WTC11 (cell line): ENCODE measurements around the gene EYA2. TPM values are rescaled to one million over a fixed set of nuclear protein-coding genes. Genes with fewer than 3 reads are reported as not detected.
"Not testable (repeated sequence)": the region's sequence is repeated elsewhere in the genome, so short reads cannot be mapped to it uniquely, and the experiment has no call there.

ENCODE experiments used
- ATAC-seq: fragments of 200-7000 bp; cut with Tn5 transposase; 2 replicates; pipeline ENCODE4 v1.10.0; 2021; ENCODE audit warnings: mild to moderate bottlenecking, moderate library complexity
- CTCF ChIA-PET: fragments of 300-600 bp; sonication (Branson Sonifier 250); formaldehyde crosslinking; loops from one replicate; lab custom pipeline; 2021; ENCODE audit warnings: antibody characterized with exemption; lab: Charles Lee
- POLR2A ChIA-PET: fragments of 350-600 bp; sonication (Branson Sonifier 250); formaldehyde crosslinking; loops from one replicate; lab custom pipeline; 2021; ENCODE audit warnings: antibody characterized with exemption; lab: Charles Lee
- DNase-seq: peaks from one replicate; pipeline ENCODE4 v3.0.0; 2021; ENCODE audit warnings: low spot score
- H3K27ac Mint-ChIP-seq: 2 replicates; pipeline ENCODE4 v1.8.0; 2021; ENCODE audit warnings: mixed read lengths
- H3K27me3 Mint-ChIP-seq: 2 replicates; pipeline ENCODE4 v1.8.0; 2021; ENCODE audit warnings: low read depth, mild to moderate bottlenecking, moderate library complexity, mixed read lengths
- H3K36me3 Mint-ChIP-seq: 2 replicates; pipeline ENCODE4 v1.8.0; 2021; ENCODE audit warnings: mixed read lengths
- H3K4me1 Mint-ChIP-seq: 2 replicates; pipeline ENCODE4 v1.8.0; 2022; ENCODE audit warnings: mixed read lengths
- H3K4me3 Mint-ChIP-seq: 2 replicates; pipeline ENCODE4 v1.8.0; 2021; ENCODE audit warnings: mild to moderate bottlenecking, moderate library complexity, mixed read lengths
- H3K9me3 Mint-ChIP-seq: 2 replicates; pipeline ENCODE4 v1.8.0; 2021; ENCODE audit warnings: mixed read lengths
- ESRRA ChIP-seq: sonication (generic); formaldehyde crosslinking; IDR thresholded peaks from 2 replicates; pipeline ENCODE4 v1.8.1; 2022; ENCODE audit warnings: mild to moderate bottlenecking, missing genetic modification reagents, borderline replicate concordance
- IRF2 ChIP-seq: sonication (generic); formaldehyde crosslinking; IDR thresholded peaks from 2 replicates; pipeline ENCODE4 v1.8.0; 2022; ENCODE audit warnings: low read depth, missing genetic modification reagents, borderline replicate concordance
- NR3C1 ChIP-seq: sonication (generic); formaldehyde crosslinking; conservative IDR thresholded peaks from 2 replicates; pipeline ENCODE4 v1.8.1; 2023; ENCODE audit warnings: low read depth, mild to moderate bottlenecking, missing genetic modification reagents
- RELA ChIP-seq: sonication (generic); formaldehyde crosslinking; IDR thresholded peaks from 2 replicates; pipeline ENCODE4 v1.8.1; 2022; ENCODE audit warnings: missing genetic modification reagents, mild to moderate bottlenecking, borderline replicate concordance
- SOX15 ChIP-seq: fragments of 250-450 bp; sonication (Bioruptor Pico); IDR thresholded peaks from 2 replicates; pipeline ENCODE4 v1.9.0; 2021; ENCODE audit warnings: mild to moderate bottlenecking
- TP53 ChIP-seq: sonication (generic); formaldehyde crosslinking; IDR thresholded peaks from 2 replicates; pipeline ENCODE4 v1.8.1; 2023; ENCODE audit warnings: mild to moderate bottlenecking, missing genetic modification reagents
- ZBTB21 ChIP-seq: sonication (generic); formaldehyde crosslinking; IDR thresholded peaks from 2 replicates; pipeline ENCODE4 v1.8.1; 2023; ENCODE audit warnings: mild to moderate bottlenecking, missing genetic modification reagents, borderline replicate concordance
- ZNF423 ChIP-seq: fragments of 250-450 bp; sonication (Bioruptor Pico); IDR thresholded peaks from 2 replicates; pipeline ENCODE4 v2.1.2; 2022; ENCODE audit warnings: mild to moderate bottlenecking, moderate library complexity
- ZNF671 ChIP-seq: fragments of 250-450 bp; sonication (Bioruptor Pico); IDR thresholded peaks from 2 replicates; pipeline ENCODE4 v1.8.0; 2021; ENCODE audit warnings: mild to moderate bottlenecking
- total RNA-seq: library from RNA; stranded (reverse); gene quantifications from 3 replicates; pipeline ENCODE4 v1.2.3, GENCODE V29; 2021
- TF ChIP-seq, protein P1 (sequence below): sonication (generic); formaldehyde crosslinking; IDR thresholded peaks from 2 replicates; pipeline ENCODE4 v1.8.0; 2023; ENCODE audit warnings: mild to moderate bottlenecking, missing genetic modification reagents
- TF ChIP-seq, protein P2 (sequence below): sonication (generic); formaldehyde crosslinking; IDR thresholded peaks from 2 replicates; pipeline ENCODE4 v1.8.1; 2023; ENCODE audit warnings: mild to moderate bottlenecking, missing genetic modification reagents, moderate library complexity
- TF ChIP-seq, protein P3 (sequence below): fragments of 250-450 bp; sonication (Bioruptor Pico); IDR thresholded peaks from 2 replicates; pipeline ENCODE4 v1.9.0; 2021; ENCODE audit warnings: mild to moderate bottlenecking, borderline replicate concordance
- TF ChIP-seq, protein P4 (sequence below): sonication (generic); formaldehyde crosslinking; IDR thresholded peaks from 2 replicates; pipeline ENCODE4 v1.8.1; 2023; ENCODE audit warnings: mild to moderate bottlenecking, missing genetic modification reagents
- TF ChIP-seq, protein P5 (sequence below): sonication (generic); formaldehyde crosslinking; IDR thresholded peaks from 2 replicates; pipeline ENCODE4 v1.8.1; 2023; ENCODE audit warnings: mild to moderate bottlenecking, moderate library complexity, missing genetic modification reagents

Gene EYA2
- total RNA-seq, 1 experiment from 2014 or later: 1.5 TPM

- TF ChIP-seq ZNF671 (CRISPR knock-in tag): no peak
- no peak for TF ChIP-seq TP53
- TF ChIP-seq SOX15: no peak
- TF ChIP-seq ESRRA: no peak
- TF ChIP-seq, protein P1, sequence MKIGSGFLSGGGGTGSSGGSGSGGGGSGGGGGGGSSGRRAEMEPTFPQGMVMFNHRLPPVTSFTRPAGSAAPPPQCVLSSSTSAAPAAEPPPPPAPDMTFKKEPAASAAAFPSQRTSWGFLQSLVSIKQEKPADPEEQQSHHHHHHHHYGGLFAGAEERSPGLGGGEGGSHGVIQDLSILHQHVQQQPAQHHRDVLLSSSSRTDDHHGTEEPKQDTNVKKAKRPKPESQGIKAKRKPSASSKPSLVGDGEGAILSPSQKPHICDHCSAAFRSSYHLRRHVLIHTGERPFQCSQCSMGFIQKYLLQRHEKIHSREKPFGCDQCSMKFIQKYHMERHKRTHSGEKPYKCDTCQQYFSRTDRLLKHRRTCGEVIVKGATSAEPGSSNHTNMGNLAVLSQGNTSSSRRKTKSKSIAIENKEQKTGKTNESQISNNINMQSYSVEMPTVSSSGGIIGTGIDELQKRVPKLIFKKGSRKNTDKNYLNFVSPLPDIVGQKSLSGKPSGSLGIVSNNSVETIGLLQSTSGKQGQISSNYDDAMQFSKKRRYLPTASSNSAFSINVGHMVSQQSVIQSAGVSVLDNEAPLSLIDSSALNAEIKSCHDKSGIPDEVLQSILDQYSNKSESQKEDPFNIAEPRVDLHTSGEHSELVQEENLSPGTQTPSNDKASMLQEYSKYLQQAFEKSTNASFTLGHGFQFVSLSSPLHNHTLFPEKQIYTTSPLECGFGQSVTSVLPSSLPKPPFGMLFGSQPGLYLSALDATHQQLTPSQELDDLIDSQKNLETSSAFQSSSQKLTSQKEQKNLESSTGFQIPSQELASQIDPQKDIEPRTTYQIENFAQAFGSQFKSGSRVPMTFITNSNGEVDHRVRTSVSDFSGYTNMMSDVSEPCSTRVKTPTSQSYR (CRISPR knock-in tag): no peak
- no peak for TF ChIP-seq RELA (CRISPR knock-in tag)
- TF ChIP-seq, protein P2, sequence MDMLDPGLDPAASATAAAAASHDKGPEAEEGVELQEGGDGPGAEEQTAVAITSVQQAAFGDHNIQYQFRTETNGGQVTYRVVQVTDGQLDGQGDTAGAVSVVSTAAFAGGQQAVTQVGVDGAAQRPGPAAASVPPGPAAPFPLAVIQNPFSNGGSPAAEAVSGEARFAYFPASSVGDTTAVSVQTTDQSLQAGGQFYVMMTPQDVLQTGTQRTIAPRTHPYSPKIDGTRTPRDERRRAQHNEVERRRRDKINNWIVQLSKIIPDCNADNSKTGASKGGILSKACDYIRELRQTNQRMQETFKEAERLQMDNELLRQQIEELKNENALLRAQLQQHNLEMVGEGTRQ (CRISPR knock-in tag): no peak
- TF ChIP-seq, protein P3, sequence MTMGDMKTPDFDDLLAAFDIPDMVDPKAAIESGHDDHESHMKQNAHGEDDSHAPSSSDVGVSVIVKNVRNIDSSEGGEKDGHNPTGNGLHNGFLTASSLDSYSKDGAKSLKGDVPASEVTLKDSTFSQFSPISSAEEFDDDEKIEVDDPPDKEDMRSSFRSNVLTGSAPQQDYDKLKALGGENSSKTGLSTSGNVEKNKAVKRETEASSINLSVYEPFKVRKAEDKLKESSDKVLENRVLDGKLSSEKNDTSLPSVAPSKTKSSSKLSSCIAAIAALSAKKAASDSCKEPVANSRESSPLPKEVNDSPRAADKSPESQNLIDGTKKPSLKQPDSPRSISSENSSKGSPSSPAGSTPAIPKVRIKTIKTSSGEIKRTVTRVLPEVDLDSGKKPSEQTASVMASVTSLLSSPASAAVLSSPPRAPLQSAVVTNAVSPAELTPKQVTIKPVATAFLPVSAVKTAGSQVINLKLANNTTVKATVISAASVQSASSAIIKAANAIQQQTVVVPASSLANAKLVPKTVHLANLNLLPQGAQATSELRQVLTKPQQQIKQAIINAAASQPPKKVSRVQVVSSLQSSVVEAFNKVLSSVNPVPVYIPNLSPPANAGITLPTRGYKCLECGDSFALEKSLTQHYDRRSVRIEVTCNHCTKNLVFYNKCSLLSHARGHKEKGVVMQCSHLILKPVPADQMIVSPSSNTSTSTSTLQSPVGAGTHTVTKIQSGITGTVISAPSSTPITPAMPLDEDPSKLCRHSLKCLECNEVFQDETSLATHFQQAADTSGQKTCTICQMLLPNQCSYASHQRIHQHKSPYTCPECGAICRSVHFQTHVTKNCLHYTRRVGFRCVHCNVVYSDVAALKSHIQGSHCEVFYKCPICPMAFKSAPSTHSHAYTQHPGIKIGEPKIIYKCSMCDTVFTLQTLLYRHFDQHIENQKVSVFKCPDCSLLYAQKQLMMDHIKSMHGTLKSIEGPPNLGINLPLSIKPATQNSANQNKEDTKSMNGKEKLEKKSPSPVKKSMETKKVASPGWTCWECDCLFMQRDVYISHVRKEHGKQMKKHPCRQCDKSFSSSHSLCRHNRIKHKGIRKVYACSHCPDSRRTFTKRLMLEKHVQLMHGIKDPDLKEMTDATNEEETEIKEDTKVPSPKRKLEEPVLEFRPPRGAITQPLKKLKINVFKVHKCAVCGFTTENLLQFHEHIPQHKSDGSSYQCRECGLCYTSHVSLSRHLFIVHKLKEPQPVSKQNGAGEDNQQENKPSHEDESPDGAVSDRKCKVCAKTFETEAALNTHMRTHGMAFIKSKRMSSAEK (CRISPR knock-in tag): no peak
- TF ChIP-seq, protein P4, sequence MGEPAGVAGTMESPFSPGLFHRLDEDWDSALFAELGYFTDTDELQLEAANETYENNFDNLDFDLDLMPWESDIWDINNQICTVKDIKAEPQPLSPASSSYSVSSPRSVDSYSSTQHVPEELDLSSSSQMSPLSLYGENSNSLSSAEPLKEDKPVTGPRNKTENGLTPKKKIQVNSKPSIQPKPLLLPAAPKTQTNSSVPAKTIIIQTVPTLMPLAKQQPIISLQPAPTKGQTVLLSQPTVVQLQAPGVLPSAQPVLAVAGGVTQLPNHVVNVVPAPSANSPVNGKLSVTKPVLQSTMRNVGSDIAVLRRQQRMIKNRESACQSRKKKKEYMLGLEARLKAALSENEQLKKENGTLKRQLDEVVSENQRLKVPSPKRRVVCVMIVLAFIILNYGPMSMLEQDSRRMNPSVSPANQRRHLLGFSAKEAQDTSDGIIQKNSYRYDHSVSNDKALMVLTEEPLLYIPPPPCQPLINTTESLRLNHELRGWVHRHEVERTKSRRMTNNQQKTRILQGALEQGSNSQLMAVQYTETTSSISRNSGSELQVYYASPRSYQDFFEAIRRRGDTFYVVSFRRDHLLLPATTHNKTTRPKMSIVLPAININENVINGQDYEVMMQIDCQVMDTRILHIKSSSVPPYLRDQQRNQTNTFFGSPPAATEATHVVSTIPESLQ: no peak
- TF ChIP-seq IRF2: no peak
- TF ChIP-seq ZBTB21: no peak
- TF ChIP-seq, protein P5, sequence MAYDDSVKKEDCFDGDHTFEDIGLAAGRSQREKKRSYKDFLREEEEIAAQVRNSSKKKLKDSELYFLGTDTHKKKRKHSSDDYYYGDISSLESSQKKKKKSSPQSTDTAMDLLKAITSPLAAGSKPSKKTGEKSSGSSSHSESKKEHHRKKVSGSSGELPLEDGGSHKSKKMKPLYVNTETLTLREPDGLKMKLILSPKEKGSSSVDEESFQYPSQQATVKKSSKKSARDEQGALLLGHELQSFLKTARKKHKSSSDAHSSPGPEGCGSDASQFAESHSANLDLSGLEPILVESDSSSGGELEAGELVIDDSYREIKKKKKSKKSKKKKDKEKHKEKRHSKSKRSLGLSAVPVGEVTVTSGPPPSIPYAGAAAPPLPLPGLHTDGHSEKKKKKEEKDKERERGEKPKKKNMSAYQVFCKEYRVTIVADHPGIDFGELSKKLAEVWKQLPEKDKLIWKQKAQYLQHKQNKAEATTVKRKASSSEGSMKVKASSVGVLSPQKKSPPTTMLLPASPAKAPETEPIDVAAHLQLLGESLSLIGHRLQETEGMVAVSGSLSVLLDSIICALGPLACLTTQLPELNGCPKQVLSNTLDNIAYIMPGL (CRISPR knock-in tag): no peak
- TF ChIP-seq ZNF423 (CRISPR knock-in tag): no peak
- TF ChIP-seq NR3C1 (CRISPR knock-in tag): no peak
- TF ChIP-seq, all 79 proteins: peak for 0
- CTCF ChIA-PET: interaction anchor here (0.6 kb wide), 1 partner anchor 163 kb away, joined by 3 read pairs; no protein-coding TSS in a partner anchor
- Mint-ChIP-seq H3K4me1 (peaks cover 10% of the 10 kb centered on the region), H3K27me3 (no peaks in the 10 kb centered on the region), H3K9me3 (peaks cover 11% of the 10 kb centered on the region), H3K27ac (no peak overlapping the region), H3K4me3 (no peak overlapping the region), H3K36me3 (0 out of 2 replicates have a peak, but pooled peaks cover 2% of the 10 kb centered on the region)
- DNase-seq (no peak), ATAC-seq (no peak)
- POLR2A ChIA-PET: no interaction called here
These were observed 37.1 kb downstream of the EYA2 start for GRCh38 chr20:46931699-46932098.

DNA sequence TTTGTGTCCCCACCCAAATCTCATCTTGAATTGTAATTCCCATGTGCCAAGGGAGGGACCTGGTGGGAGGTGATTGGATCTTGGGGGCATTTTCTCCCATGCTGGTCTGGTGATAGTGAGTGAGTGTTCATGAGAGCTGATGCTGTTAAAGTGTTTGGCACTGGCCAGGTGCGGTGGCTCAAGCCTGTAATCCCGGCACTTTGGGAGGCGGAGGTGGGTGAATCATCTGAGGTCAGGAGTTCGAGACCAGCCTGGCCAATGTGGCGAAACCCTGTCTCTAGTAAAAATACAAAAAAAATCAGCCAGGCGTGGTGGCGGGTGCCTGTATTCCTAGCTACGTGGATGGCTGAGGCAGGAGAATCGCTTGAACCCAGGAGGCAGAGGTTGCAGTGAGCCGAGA, 37.8 kb downstream of the EYA2 start:
- H3K36me3 Mint-ChIP-seq, H3K4me1 Mint-ChIP-seq, ATAC-seq, H3K4me3 Mint-ChIP-seq, POLR2A ChIA-PET, H3K27me3 Mint-ChIP-seq, DNase-seq, H3K27ac Mint-ChIP-seq, H3K9me3 Mint-ChIP-seq: not testable (repeated sequence)
- CTCF ChIA-PET: interaction anchor here (0.6 kb wide), 1 partner anchor 164 kb away, joined by 3 read pairs; no protein-coding TSS in a partner anchor
